HG03575 (cell line): ENCODE data around the gene MPEG1.

Source experiments
- ATAC-seq: cut with Tn5 transposase; IDR thresholded peaks from one replicate; pipeline ENCODE4 v1.9.1; 2021; ENCODE audit not compliant: unreplicated experiment, insufficient number of reproducible peaks, low FRiP score; ENCODE audit errors: extremely low read depth

Gene MPEG1, protein sequence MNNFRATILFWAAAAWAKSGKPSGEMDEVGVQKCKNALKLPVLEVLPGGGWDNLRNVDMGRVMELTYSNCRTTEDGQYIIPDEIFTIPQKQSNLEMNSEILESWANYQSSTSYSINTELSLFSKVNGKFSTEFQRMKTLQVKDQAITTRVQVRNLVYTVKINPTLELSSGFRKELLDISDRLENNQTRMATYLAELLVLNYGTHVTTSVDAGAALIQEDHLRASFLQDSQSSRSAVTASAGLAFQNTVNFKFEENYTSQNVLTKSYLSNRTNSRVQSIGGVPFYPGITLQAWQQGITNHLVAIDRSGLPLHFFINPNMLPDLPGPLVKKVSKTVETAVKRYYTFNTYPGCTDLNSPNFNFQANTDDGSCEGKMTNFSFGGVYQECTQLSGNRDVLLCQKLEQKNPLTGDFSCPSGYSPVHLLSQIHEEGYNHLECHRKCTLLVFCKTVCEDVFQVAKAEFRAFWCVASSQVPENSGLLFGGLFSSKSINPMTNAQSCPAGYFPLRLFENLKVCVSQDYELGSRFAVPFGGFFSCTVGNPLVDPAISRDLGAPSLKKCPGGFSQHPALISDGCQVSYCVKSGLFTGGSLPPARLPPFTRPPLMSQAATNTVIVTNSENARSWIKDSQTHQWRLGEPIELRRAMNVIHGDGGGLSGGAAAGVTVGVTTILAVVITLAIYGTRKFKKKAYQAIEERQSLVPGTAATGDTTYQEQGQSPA

DNA sequence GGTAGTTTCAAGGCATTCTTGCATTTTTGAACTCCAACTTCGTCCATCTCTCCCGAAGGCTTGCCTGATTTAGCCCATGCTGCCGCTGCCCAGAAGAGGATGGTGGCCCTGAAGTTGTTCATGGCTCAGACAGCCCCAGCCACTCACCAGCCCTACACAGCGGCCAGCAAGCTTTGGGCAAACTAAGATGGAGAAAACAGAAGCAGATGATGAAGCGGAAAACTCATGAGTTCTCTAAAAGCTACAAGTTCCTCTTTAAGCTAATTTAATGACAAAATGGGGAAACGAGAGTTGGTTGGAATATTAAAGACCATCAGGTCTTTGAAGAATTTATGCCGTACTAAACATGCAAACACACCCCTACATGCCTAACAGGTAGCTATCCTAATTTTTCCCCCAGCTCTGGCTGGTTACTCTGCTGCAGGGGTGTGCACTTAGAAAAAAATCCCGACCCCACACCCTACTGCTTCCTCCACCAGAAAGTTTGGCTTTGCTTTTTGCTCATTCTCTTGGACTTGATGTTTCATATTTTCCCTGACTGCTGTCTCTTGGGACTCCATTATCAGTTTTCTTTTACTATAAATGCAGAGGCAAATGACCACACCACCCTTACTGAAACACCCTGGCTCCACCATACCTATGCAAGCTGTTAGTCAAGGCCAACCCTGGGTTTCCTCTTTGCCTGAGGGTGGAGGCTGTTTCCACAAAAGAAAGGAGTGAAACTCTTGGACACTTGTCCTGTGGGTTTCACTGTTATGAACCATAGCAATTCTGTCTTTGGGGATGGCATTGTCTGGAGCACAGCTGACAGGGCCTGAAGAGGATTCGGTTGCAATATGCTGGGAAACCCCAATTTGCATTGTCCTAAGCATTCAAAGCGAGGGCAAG lies at the start of gene MPEG1:
Gene MPEG1, minus strand, starts transcription at position 184 of the 888 bp plus-strand sequence. Its CDS starts 62 bp downstream, at position 122.
- no peak for ATAC-seq

DNA sequence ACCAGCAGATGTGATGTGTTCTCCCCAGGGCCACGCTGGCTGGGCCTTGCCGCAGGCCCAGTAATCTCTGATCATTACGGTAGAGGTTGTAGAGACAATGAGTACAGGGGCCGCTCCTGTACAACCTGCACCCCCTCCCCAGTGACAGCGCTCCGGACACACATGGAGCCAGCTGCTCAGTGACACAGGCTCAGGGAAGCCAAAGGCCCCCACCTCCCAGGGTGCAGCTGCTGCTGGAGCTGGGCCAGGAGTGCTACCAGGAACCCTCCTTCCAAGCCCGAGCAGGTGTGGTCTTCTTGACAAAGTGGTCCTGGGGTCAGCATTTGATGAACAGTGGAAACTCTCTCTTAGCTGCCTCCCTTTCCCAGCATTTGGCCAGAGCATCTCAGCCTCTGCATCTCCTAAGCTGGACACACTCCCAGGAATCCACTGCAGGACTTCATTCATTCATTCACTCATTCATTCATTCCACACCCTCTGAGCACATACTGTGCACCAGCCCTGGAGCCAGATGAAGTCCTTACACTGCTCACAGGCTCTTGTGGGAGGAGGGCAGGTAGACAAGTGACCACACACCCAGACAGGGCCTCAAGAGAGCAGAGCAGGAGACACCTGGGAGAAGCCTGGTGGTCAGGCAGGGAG lies 49.6 kb upstream of the MPEG1 start:
- ATAC-seq: no peak

DNA sequence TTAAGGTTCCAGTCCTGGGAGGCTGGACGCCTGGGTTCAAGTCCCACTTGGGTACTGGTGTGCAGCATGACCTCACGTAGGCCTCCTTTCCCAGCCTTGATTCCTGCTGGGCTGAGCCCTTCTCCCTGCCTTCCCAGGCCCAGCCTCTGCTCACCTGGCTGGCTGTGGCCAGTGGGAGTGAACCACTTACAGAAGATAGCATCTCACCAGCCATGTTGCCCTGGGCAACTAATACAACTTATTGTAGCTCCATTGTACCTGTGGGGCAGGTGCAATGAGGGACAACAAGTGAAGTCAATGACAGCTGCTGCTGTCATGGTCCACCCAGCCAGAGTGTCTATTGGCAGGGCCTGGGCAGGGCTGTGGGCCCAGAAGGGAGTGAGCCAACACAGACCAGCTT lies 48.4 kb upstream of the MPEG1 start:
- ATAC-seq: no peak

DNA sequence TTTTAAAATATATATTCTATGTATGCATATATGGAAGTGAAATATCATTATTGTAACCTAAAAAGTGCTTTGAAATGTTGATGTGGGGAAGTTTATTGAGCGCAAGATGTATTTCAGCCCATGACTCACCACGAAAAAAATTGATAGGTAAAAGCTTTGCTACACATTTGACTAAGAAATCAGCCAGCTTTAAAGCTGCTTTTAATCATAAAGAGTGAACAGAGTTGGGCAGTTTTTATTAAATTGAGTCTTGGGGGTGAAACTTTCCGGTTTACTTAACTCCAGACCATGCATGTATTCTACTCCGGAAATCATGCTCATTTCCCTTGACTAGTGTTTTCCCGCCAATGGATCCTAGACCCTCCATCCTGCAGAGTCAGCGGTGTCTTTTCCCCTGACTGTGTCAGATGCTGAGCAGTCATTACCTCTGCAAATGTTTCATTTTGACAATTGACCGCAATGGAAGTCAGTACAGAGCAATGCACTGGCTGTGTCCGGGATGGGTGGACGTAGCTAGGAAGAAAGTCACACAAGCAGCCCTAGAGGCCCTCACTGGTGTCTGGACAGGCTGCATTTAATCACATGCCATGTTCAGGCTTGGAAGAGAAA lies 47.2 kb upstream of the MPEG1 start:
- no peak for ATAC-seq

DNA sequence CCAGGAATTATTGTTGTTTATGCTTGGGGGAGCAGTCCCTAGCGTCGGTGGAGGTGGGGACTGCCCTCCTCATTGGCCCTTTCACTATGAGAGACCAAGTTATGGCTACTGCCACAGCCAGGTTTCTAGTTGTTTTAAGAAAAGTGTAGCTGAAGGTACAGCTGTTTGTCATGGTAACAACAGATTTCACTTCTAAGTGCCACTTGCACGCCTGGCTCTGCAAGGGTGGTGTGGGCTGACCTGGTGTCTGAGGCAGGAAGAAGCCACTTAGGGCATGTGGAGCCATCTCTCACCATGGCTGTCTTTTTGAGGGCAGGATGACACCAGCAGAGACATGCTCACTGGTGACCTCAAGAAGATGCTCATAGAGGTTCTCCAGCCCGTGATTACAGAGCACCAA lies 46.3 kb upstream of the MPEG1 start:
- no peak for ATAC-seq

DNA sequence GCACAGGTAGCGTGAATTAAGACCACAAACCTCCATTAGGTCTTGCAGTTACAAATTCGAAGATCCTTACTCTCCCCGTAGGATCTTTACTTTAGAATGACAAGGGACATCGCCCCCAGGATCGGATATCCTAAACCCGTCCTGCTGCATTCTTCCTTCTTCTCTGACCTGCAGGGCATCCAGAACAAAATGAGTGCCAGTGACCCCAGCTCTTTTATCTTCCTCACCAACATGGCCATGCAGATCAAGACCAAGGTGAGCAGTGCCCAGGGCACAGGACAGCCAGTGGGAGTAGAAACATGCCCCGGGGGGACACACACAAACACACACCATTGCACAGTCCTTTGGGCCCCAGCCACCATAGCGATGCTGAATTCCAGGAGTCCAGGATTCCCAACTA lies 42.6 kb upstream of the MPEG1 start:
- ATAC-seq: no peak

DNA sequence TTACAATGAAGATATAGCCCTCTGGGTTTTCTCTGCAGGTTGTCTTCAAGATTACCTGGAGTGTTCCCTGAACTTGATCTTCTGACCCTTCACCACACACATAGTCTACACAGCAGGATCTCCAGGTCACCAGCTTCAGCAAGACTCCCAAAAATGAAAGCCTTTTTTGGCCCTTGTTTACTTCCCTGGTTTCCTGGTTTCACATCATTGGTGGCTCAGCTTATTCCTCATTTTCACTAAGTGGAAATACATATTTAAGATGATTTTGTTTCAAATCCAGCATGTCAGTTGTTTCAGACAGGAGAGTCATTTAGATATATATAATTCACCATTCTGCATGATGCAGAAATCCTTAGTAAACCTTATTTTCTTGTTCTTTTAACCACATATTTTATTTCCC lies 41.6 kb upstream of the MPEG1 start:
- no peak for ATAC-seq

DNA sequence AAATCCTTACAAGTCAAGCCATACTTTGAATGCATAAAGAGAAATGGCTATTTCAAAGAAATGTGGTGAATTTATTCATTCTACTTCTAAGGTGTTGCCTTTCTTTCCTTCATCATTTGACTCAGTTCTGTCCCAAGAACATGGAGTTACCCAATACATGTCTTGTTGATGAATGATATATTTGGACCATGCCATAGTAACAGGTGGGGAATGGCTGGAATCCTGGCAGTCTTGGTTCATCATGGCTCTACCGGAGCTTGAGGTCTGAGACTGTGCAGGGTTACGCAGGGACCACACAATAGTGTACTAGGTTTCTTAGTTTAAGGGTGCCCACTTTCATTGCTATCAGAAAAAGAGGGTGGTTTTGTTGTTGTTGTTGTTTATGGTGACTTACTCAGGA lies 40.3 kb upstream of the MPEG1 start:
- ATAC-seq: no peak

DNA sequence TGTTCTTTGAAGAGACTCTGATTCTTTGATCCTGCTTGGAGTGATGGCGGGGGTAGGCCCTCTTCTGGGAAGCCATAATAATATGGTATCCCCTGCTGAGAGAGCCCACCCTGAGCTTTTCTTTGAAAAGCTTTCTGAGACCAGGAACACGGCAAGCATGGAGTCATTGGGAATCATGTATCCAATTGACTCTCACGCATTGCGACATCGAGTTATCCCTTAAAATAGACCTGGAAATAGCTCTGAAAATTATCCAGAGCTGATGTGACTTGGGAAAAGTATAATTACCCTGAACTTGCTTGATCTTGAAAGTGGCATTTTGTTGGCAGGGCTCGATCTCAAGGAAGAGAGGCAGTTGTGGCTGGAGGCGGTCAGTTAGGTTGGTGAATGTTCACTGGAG lies 36.8 kb upstream of the MPEG1 start:
- no peak for ATAC-seq

DNA sequence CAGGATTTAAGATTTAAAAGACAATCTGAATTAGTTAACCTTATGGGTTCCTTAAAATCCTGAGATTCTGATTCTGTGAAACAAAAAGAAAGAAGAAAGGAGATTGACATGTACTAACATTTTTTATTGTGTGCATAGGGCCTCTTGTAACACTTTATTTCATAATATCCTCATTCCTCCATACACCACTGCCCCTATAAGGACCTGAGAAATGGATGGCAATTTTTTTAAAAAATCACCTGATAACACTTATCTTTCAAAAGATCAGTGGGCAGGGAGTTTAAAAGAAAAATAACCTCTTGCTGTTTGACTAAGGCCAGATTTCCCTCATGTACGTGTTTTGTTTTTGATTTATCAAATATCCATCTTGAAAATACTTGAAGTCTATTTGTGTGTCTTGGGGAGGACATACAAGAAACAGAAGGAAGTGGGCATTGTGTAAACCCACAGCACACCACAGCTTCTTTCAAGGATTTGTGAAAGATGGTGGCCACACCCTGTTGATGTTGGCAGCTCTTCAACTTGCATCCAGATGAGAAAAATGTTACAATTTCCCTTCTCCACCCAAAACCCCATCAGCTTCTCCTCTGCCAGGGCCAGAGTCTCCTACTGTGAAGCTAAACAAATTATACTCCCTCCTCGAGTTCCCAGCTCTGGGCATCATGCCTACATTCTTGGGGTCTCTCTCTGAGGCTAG lies 35.0 kb upstream of the MPEG1 start:
- no peak for ATAC-seq

DNA sequence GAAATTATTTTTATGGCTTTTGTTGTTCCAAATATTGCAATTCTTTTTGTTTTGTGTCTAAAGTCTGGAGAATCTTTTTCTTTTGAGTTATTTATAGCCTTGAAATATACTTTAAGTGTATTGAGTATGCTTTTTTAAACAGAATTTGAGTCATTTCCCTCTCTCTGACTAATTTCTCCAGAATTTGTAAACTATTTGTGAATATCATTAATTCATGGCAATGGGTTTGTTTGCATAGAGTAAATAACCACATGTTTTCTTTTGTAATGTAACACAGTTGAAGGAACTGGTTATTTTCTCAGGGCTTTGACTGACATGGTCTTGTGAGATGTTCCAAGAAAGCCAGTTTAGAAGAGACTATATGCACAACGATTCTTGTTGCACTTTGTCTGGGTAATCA lies 30.9 kb upstream of the MPEG1 start:
- no peak for ATAC-seq

DNA sequence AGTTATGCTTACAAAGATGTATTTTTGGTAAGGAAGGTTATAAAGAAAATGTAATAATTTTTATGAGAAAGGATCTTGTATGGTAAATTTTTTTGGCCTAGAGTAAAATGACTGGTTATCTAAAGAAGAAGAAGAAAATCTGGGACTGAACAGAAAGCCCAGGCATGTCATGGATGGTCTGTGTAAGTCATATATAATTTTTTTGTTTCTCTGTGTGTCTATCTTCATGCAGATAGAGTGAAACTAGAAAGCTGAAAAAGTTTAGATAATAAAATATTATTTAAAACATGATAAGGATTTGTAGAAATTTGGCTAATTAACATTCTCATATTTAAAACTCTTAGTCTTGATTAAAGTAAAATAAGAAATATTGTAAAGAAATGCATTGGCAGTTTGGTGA lies 27.6 kb upstream of the MPEG1 start:
- no peak for ATAC-seq

DNA sequence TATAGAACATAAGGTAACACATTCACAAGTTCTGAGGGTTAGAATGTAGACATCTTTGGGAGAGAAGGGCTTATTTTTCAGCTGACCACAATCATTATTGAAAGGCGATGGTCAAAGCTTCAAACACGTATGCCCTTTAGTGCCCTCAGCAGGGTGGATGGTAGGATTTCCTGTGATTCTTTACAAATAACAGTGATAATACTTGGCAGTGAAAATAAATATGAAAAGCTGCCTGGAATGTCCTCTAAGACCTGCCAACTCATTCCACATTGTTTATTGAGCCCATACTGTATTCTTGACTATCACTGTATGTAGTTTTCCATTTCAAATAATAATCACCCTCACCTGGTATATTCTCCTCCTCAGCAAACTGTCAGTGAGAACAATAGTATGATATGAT lies 13.7 kb upstream of the MPEG1 start:
- ATAC-seq: no peak

DNA sequence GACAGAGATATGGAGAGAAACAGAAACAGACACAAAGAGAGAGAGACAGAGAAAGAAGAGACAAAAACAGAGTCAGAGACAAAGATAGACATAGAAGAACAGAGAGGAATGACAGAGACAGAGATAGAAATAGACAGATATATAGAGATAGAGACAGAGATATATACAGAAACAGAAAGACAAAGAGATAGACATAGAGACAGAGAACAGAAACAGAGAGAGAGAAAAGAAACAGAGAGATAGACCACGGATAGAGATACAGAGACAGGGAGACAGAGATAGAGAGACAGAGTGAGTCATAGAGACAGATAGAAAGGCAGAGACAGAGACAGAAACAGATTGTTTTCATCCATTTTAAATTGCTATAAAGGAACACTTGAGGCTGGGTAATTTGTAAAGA lies 12.3 kb upstream of the MPEG1 start:
- no peak for ATAC-seq

DNA sequence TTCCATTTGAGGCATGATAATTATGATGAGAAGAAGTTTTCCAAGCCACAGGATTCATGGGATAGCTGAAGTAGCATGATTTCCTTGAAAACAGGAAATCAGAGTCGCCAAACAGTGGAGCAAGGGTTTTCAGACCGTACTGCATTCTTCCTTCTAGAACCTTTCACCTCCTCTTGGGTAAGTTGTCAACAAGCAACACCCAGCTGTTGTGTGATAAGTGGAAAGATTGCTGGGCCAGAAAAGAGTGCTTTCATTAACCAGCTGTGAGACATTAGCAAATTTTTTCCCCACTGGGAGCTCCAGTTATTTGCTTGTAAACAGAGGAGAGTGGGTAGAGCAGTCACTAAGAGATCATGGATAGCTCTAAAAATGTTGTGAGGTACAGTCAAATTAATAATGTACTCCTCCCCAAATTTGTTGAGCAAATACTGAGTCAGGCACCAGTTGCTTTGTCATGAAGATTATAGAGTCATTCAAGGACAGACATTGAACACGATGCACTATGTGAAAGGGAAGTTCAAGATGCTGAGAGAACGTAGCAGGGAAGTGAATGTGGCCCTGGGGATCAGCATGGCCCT lies 11.7 kb upstream of the MPEG1 start:
- ATAC-seq: no peak

DNA sequence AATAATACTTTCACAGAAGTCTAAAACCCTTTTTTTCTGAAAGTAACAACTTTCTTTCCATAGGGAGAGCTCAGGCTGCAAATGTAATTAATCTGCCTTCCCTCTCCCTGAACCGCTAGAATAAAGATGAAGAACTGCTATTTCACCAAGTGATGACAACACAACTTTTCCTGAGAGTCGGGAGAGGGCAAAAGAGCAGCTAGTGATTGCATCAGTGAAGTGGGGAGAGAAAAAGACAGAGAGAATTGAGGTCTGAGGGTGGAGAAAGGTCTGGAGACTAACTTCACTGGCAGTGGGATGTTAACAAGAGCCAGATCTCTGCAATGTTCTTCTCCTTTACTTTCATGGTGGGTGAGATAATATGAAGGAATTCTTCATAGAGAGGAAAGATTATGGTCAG lies 10.9 kb upstream of the MPEG1 start:
- no peak for ATAC-seq

DNA sequence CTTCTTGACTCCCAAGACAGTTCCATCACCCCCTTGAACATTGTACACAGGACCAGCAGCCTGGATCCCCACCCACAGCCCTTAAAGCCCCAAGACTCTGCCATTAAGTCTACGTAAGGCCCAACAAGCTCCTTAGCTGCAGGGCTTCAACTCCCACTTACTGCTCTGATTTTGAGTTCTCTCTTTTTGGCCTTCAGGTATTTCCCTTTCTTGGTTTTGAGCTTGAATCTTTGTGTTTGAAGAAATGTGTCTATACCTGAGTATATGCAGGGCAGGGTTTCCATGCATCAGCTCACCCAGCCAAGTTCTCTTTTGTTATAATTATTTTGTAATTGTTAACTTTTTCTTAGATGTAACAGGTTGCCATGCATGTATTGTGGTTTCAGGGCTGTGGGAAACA lies 10.4 kb upstream of the MPEG1 start:
- ATAC-seq: no peak

DNA sequence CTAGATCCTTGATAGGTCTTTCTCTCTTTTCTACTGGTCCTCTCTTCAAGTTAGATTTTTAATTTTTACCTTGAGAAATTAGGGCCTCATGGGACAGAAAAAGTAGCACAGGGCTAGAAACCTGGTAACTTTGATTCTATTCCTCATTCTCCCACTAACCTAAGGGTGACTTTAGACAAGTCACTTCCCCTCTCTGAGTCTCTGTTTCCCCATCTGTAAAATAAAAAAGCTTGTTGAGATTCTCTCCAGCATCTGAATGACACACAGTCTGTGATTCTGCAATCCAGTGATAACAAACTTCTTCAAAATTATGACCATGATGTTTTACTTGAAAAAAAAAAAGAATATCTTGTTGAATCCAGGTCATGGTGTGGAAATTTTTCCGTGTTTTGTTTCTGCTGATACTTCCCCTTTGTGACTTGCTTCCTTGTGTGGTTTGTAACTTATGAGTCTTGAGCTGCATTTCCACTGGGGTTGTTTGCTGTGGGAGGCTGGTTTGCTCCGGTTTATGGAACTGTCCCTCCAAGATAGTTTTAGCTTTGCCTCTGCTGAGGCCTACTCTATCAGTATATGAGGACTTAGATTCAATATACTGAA lies 9.8 kb upstream of the MPEG1 start:
- ATAC-seq: no peak
